Epithelial cell of proximal tubule (primary cell): ENCODE results near the gene PEX16. TPM values are rescaled to one million over a fixed set of nuclear protein-coding genes. Genes with fewer than 3 reads are reported as not detected.

ENCODE experiments used
- DNase-seq: peaks from one replicate; pipeline ENCODE4 v3.0.0-alpha.2; 2011; ENCODE audit warnings: low read depth
- H3K4me3 ChIP-seq: 2 replicates; pipeline ENCODE4 v1.5.1; 2011; ENCODE audit warnings: low read depth, mild to moderate bottlenecking, low read length
- CTCF ChIP-seq: conservative IDR thresholded peaks from 2 replicates; pipeline ENCODE4 v1.5.1; 2012; ENCODE audit warnings: low read depth, mild to moderate bottlenecking, low read length
- total RNA-seq: library from RNA; depleted of rRNA; stranded (reverse); fragments of >200 nt; gene quantifications from 2 replicates; pipeline ENCODE4 v1.2.3, GENCODE V29; 2015

PEX16 gene
- total RNA-seq, 1 donor from 2014 or later, result 24.3 TPM

- no peak overlapping the region for H3K4me3 ChIP-seq
- no peak for DNase-seq
- TF ChIP-seq CTCF, result no peak
These were observed 17.8 kb upstream of the PEX16 start for GRCh38 chr11:45935349-45936064.

DNA sequence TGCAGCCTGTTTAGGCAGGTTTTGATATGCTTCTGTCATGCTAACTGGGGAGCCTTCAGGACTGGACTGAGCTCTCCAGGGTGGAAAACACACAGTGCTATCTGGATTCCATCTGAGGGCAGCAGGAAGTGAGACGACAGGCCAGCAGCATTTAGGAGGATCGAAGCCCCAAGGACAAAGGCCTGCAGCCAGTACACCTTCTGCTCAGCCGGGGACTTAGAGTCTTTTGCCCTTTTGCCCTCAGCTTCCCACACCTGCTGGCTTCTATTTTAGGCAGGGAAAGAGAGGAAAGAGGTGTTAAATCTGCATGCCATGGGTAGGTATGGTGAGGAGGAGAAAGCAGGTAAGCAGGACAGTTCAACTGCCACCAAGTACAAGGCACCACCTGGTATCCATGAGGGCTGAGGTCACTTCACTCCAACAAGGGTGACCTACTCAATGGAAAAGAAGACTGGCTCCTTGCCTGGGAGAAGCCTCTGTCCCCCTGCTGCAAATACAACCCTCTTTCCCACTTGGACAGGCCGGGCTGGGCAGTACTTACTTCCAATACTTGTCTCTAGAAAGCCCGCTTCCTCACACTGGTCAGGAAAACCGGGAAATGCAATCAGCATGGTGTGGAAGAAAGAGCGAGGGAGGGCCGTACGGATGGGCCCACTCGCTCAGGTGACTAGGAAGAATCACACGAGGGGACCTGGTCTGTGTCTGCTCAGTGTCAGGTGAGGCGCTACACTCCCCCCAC, 17.1 kb upstream of the PEX16 start:
- TF ChIP-seq CTCF, result no peak
- no peak for DNase-seq
- H3K4me3 ChIP-seq, result no peak overlapping the region

DNA sequence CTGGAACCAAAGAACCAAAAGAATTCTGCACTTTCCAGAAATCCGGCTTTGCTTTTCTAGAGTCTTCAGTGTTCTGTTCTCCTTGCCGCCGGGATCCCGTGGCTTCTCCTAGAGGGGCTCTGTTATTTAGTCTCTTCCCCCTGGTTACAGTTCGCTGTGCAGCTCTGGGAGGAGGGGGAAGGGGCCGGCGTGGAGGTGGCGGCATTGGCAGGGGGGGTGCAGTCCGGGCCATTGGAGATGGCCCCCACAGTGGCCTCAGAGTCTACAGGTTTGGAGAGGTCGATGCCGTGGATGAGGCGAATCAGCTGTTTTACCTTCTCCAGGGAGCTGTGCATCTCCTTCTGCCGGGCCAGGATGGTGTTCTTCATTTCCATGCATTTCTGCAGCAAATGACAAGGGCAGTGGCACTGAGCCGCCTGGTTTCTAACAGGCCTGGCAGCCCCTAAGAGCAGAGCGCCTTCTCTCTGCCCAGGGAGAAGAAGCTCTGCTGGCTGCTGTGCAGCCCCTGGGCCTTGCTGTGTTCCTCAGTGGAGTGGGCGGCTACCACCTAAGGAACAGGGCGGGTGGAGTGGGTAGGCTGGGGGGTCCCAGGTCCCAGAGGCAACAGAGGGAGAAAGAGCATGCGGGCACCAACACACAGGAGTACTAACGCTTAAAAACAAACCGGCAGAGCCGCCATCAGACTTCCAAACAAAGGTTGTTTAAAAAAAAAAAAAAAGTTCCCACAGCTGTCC, 16.3 kb upstream of the PEX16 start:
- H3K4me3 ChIP-seq, result no peak overlapping the region
- no peak for TF ChIP-seq CTCF
- DNase-seq, result no peak

DNA sequence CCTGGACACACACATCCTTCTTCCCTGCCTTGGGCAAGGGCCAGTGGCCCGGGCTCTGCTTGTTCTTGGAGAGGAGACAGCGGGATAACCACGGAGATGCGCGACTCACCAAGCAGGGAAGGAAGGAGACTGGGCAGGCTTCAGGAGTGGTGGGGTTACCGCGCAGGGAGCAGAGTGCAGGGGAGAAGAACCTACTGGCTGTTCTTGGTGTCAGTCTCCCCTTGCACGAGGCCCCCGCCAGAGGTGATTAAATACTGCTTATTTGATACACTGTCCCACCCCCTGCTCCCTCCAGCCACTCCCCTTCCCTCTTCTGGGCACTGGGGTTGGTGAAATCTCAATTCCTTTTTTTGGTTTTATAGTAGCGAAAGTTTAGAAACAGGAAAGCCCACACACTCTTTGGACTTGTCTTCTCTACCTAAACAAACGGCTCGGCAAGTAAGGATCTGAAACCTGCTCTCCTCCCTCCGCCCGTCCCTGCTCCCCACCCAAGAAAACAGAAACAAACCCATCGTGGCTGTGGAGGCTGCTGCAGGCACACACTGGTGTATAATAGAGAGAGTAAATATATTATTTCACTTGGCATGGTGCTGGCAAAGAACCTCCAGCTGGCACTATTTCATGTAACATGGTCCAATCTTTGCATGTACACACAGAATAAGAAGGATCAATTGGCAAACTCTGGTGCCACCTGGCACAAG, 15.6 kb upstream of the PEX16 start:
- DNase-seq, result no peak
- H3K4me3 ChIP-seq, result no peak overlapping the region
- no peak for TF ChIP-seq CTCF

DNA sequence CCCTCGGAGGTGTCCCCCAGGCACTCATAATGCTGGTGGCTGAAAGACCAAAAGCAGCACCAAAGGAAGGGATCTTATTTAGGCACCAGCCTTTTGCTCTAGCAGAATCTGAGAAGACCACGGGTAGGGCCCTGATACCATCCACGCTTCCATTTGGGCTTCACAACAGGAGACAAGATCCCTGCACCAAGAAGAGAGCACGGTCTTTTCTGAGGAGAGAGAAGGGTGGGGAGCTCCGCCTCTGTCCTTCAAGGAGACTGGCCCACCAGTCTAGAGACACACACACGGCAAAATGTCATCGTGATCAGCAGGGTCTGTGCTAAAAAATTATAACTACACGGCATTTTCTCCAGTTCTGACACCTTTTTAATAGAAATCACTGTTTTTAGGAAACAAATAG, 14.5 kb upstream of the PEX16 start:
- H3K4me3 ChIP-seq, result no peak overlapping the region
- no peak for TF ChIP-seq CTCF
- DNase-seq, result no peak

GRCh38 chr11:45931739-45932138, 14.1 kb upstream of the PEX16 start:
- no peak overlapping the region for H3K4me3 ChIP-seq
- no peak for TF ChIP-seq CTCF
- DNase-seq, result no peak
